GM19240 (cell line): ENCODE measurements around the gene ZC3HAV1L.
"Not testable (repeated sequence)": the region's sequence is repeated elsewhere in the genome, so short reads cannot be mapped to it uniquely, and the experiment has no call there.

Source experiments
- DNase-seq: peaks from one replicate; pipeline ENCODE4 v3.0.0; 2011; ENCODE audit warnings: low spot score; ENCODE audit not compliant: insufficient read length

ZC3HAV1L gene

GRCh38 chr7:139018910-139019309, 16.9 kb downstream of the ZC3HAV1L start:
- DNase-seq, result no peak

GRCh38 chr7:139016931-139017511, 18.8 kb downstream of the ZC3HAV1L start:
- peak; percentile 56 for DNase-seq

GRCh38 chr7:139011373-139011772, 24.5 kb downstream of the ZC3HAV1L start:
- no peak for DNase-seq

GRCh38 chr7:139004321-139005090, 31.3 kb downstream of the ZC3HAV1L start:
- no peak for DNase-seq

GRCh38 chr7:138999414-138999813, 36.4 kb downstream of the ZC3HAV1L start:
- no peak for DNase-seq

GRCh38 chr7:138992052-138992531, 43.8 kb downstream of the ZC3HAV1L start:
- DNase-seq, result no peak

- no peak for DNase-seq
Observed at GRCh38 chr7:138987686-138988085, 48.2 kb downstream of the ZC3HAV1L start.

- DNase-seq, result no peak
Observed at GRCh38 chr7:138982204-138982623, 53.6 kb downstream of the ZC3HAV1L start.

- DNase-seq, result peak; percentile 57
Observed at GRCh38 chr7:138981332-138982203, 54.3 kb downstream of the ZC3HAV1L start, which contains the start of gene KIAA1549. KIAA1549 (minus strand) TSS chr7:138981389; CDS start chr7:138981269, 120 bp downstream.

- DNase-seq, result no peak
Observed at GRCh38 chr7:138980563-138981291, 55.1 kb downstream of the ZC3HAV1L start.

- no peak for DNase-seq
Observed at GRCh38 chr7:138979988-138980562, 55.8 kb downstream of the ZC3HAV1L start.

- DNase-seq, result no peak
Observed at GRCh38 chr7:138979226-138979979, 56.4 kb downstream of the ZC3HAV1L start.

- no peak for DNase-seq
Observed at GRCh38 chr7:138978541-138979184, 57.2 kb downstream of the ZC3HAV1L start.

GRCh38 chr7:138976161-138976560, 59.7 kb downstream of the ZC3HAV1L start:
- DNase-seq, result not testable (repeated sequence)
